GM13976 (cell line): Measurements from ENCODE around the gene PAXX.

Source experiments
- DNase-seq: peaks from one replicate; pipeline ENCODE4 v3.0.0; 2012; ENCODE audit warnings: low spot score
- in situ Hi-C: fragments of 300-500 bp; cut with MboI; formaldehyde crosslinking; loops from one replicate; pipeline ENCODE4 v1.12.0; 2022; ENCODE audit warnings: low sequenced_read_pairs, mixed read lengths, inconsistent platforms; ENCODE audit not compliant: unreplicated experiment
- TF ChIP-seq, protein P1 (sequence below): IDR thresholded peaks from 2 replicates; pipeline ENCODE4 v1.5.1; 2012; ENCODE audit warnings: borderline replicate concordance, mild to moderate bottlenecking; ENCODE audit not compliant: insufficient read depth; ENCODE audit errors: extremely low read depth, missing control alignments, control extremely low read depth

PAXX gene

DNA sequence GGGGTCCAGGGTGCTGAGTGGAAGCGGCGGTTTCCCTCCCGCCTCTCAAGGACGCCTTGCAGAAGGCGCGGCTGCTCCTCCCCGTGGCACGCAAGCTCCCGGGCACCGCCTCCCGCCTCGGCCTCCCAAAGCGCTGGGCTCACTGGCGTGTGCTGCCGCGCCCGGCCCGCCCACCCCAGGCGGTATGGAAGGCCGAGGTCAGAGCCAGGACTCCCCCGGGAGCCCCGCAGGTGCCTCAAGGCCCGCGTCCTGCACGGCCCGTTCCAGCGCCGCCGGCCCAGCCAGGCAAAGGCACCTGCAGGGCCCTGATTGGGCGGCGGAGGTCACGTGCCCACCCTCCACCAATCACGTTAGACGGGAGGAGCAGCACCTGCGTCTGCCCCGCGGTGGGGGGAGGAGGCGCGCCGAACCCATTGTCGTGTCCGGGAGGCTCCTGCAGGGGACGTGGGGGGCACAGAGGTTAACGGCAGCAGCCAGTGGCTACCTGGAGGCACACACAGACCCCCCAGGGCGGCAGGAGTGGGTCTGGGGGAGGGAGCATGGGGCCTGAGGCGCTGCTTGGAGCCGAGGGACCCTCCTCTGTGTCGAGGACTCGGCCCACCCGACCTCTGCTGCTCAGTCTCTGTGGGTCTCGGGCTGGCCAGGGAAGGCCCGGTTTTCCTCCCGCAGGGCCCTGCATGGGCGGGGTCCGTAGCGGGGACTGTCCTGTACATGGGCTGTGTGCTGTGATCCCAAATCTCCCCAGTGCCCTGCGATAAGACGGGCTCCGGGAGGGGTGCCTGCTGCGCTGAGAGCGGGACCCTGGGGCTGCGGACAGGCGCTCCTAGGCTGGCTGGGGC, 42.2 kb upstream of the PAXX start:
- DNase-seq: peak; percentile 100
- in situ Hi-C loops: no loop called here
- TF ChIP-seq, protein P1, sequence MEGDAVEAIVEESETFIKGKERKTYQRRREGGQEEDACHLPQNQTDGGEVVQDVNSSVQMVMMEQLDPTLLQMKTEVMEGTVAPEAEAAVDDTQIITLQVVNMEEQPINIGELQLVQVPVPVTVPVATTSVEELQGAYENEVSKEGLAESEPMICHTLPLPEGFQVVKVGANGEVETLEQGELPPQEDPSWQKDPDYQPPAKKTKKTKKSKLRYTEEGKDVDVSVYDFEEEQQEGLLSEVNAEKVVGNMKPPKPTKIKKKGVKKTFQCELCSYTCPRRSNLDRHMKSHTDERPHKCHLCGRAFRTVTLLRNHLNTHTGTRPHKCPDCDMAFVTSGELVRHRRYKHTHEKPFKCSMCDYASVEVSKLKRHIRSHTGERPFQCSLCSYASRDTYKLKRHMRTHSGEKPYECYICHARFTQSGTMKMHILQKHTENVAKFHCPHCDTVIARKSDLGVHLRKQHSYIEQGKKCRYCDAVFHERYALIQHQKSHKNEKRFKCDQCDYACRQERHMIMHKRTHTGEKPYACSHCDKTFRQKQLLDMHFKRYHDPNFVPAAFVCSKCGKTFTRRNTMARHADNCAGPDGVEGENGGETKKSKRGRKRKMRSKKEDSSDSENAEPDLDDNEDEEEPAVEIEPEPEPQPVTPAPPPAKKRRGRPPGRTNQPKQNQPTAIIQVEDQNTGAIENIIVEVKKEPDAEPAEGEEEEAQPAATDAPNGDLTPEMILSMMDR: no peak

DNA sequence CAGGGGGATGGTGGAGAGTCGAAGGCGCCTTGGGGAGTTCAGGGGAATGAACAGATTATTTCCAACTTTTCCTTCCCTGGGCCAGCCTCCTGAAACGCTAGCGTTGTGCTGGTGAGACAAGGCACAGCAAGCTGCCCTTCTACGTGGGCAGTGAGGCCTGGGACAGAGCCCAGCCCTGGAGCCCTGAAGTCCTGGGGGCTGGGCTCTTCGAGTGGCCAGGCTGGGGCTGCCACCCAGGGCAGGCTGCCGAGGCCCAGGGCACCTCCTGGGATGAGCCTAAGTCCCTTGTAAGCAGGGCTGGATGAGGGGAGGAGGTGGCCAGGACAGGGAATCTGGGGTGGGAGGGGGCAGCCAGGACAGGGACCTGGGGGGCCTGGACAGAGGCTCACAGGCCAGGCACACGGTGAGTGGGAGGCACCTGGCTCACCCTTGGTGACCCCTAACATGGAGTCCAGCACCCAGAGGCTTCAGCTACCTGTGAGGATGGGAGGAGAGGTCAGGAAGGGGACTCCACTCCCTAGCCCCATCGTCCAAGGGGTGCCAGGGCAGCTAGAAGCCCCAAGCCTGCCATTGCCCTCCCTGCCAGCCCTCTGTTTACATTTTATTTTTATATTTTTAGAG, 41.5 kb upstream of the PAXX start:
- in situ Hi-C loops: no loop called here
- TF ChIP-seq, protein P1: no peak
- DNase-seq: no peak

DNA sequence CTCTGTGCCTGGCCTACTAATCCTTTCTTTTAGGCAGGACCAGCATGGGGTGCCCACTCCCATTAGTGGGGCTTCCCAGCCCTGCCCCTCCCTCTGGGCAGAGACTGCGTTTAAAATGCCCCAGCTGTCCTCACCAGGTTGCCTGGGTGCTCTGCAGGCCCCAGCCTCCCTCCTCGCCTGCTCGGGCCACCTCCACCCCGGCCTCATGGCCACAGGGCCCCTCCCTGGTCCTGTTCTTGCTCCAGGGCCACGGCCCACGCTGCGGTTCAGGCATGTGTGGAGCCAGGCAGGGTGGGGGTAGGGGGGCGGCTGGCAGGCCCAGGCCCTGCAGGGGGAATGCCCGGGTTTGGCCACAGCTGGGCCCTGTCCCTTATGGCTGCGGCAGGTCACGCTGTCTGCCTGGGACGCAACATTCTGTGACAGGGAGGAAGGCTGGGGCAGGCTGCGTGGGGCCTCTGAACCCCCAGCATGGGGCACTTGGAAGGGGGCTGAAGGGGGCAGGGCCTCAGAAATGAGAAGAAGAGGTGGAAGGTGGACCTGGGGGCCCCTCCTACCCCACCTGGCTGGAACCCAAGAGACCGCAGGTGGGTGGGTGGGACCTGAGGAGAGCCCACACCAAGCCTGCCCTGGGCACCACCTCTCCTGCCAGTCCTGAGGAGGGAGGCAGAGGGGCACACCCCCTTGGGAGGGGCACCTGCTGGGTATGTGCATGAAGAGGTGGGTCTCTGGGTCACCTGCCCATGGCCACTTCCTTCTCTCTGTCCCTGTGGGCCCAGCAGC, 40.5 kb upstream of the PAXX start, which contains the start of gene LCN12:
LCN12 (plus strand) TSS at position 733 of the 780 bp plus-strand sequence. CDS start 55 bp downstream, outside the sequence.
- in situ Hi-C loops: no loop called here
- DNase-seq: no peak
- TF ChIP-seq, protein P1: no peak

DNA sequence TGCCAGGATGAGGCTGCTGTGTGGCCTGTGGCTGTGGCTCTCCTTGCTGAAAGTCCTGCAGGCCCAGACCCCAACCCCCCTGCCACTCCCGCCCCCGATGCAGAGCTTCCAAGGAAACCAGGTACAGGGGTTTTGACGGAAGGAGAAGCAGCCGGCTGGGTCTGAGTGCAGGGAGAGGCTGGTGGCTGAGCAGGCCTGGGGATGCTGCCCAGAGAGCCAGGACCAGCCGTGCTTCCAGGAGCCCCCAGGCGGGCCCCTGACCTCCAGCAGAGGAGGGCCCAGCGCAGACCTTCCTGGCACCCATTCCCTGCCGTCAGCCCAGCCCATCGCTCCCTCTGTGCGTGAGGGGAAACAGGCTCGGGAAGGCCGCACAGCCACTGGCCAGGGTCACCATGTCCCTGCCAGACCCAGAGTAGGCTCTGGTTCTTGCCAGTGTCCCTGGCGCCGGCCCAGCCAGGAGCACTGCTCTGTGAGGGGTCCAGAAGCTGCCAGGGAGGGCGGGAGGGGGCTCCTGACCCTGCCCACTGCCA, 39.8 kb upstream of the PAXX start:
- in situ Hi-C loops: no loop called here

DNA sequence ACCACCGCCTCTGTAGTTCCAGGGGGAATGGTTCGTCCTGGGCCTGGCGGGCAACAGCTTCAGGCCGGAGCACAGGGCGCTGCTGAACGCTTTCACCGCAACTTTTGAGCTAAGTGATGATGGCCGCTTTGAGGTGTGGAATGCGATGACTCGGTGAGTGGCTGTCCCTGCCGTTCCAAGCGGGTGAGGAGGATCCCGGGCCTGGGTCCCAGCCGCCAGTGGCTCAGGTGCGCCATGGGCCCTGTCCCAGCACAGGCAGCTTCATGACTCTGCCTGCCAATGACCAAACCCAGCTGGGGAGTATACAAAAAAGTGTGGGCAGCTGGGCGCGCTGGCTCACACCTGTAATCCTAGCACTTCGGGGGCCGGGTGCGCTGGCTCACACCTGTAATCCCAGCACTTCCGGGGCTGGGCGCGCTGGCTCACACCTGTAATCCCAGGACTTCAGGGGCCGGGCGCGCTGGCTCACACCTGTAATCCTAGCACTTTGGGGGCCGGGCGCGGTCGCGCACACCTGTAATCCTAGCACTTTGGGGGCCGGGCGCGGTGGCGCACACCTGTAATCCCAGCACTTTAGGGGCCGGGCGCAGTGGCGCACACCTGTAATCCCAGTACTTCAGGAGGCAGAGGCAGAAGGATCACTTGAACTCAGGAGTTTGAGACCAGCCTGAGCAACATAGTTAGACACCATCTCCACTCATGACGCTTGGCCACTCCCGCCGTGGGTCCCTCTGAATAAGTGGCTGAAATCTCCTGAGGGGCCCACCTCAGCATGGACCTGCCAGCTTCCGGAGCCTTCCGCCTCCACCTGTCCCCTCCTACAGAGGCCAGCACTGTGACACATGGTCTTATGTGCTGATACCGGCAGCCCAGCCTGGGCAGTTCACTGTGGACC, 39.1 kb upstream of the PAXX start:
- in situ Hi-C loops: no loop called here
- TF ChIP-seq, protein P1: no peak
- DNase-seq: no peak

More for the DNA sequence above, 39.8 kb upstream of the PAXX start:
- TF ChIP-seq, protein P1: no peak
- DNase-seq: no peak

DNA sequence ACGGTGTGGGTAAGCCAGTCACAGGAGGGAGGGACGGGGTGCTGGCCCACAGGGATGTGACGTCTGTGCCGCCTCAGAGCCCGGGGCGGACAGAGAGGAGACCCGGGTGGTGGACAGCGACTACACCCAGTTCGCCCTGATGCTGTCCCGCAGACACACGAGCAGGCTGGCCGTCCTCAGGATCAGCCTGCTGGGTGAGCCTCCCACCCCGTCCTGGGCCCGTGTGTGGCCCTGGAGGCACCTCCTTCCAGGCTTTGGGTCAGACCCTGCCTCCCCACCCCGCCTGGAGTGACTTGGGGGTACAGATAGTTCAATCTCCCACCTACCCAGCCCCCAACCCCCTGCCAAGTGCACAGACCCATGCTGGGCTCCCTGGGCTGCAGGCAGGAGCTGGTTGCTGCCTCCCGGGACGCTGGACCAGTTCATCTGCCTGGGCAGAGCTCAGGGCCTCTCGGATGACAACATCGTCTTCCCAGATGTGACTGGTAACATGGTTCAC, 38.4 kb upstream of the PAXX start:
- TF ChIP-seq, protein P1: no peak
- DNase-seq: no peak
- in situ Hi-C loops: no loop called here
